HepG2 (cell line): Measurements from ENCODE around the gene TMEM256. TPM values are rescaled to one million over a fixed set of nuclear protein-coding genes. Genes with fewer than 3 reads are reported as not detected.

Experiments
- ATF7 ChIP-seq, 2 experiments: fragments of 450-650 bp in 1 of 2; sonication (generic) in 1 of 2; formaldehyde crosslinking in 1 of 2; IDR thresholded peaks; 2 replicates each; pipeline versions ENCODE4 v1.4.0 to v1.6.1; 2016 to 2020; ENCODE audit warnings: antibody characterized with exemption in 1 of 2, mild to moderate bottlenecking in 1 of 2, missing genetic modification reagents in 1 of 2
- CENPT ChIP-seq: sonication (generic); formaldehyde crosslinking; IDR thresholded peaks from 2 replicates; pipeline ENCODE4 v1.8.0; 2022; ENCODE audit warnings: low read depth, mild to moderate bottlenecking, moderate library complexity, missing genetic modification reagents
- HMG20A ChIP-seq: IDR thresholded peaks from 2 replicates; pipeline ENCODE4 v1.6.1; 2016; ENCODE audit warnings: borderline replicate concordance
- MXD4 ChIP-seq: IDR thresholded peaks from 2 replicates; pipeline ENCODE4 v1.6.1; 2016; ENCODE audit warnings: mild to moderate bottlenecking, missing biosample characterization, missing genetic modification reagents
- PATZ1 ChIP-seq: sonication (generic); formaldehyde crosslinking; IDR thresholded peaks from 2 replicates; pipeline ENCODE4 v1.4.0; 2020; ENCODE audit warnings: missing genetic modification reagents
- PCBP1 ChIP-seq: fragments of 200-400 bp; formaldehyde crosslinking; IDR thresholded peaks from 2 replicates; pipeline ENCODE4 v1.6.1; 2017; ENCODE audit warnings: mild to moderate bottlenecking, low read depth, low read length, borderline replicate concordance
- POGK ChIP-seq: sonication (generic); formaldehyde crosslinking; conservative IDR thresholded peaks from 2 replicates; pipeline ENCODE4 v1.8.0; 2022; ENCODE audit warnings: mild to moderate bottlenecking, moderate library complexity, missing genetic modification reagents
- RCOR2 ChIP-seq: IDR thresholded peaks from 2 replicates; pipeline ENCODE4 v1.6.1; 2016; ENCODE audit warnings: missing biosample characterization, missing genetic modification reagents
- RFX3 ChIP-seq: IDR thresholded peaks from 2 replicates; pipeline ENCODE4 v1.6.1; 2016; ENCODE audit warnings: missing biosample characterization, missing genetic modification reagents
- THAP8 ChIP-seq: sonication (generic); formaldehyde crosslinking; IDR thresholded peaks from 2 replicates; pipeline ENCODE4 v1.5.1; 2020; ENCODE audit warnings: missing genetic modification reagents, mild to moderate bottlenecking, borderline replicate concordance
- ZBTB4 ChIP-seq: sonication (generic); formaldehyde crosslinking; IDR thresholded peaks from 2 replicates; pipeline ENCODE4 v1.4.0; 2020; ENCODE audit warnings: missing genetic modification reagents, mild to moderate bottlenecking, borderline replicate concordance
- ZNF260 ChIP-seq: sonication (generic); formaldehyde crosslinking; IDR thresholded peaks from 2 replicates; pipeline ENCODE4 v1.4.0; 2020; ENCODE audit warnings: missing genetic modification reagents, low read depth, mild to moderate bottlenecking, borderline replicate concordance
- ZNF263 ChIP-seq: sonication (generic); formaldehyde crosslinking; IDR thresholded peaks from 2 replicates; pipeline ENCODE4 v1.4.0; 2020; ENCODE audit warnings: missing genetic modification reagents
- ZNF451 ChIP-seq: sonication (generic); formaldehyde crosslinking; IDR thresholded peaks from 2 replicates; pipeline ENCODE4 v1.5.0; 2020; ENCODE audit warnings: mild to moderate bottlenecking, missing genetic modification reagents
- ZNF484 ChIP-seq: sonication (generic); formaldehyde crosslinking; IDR thresholded peaks from 2 replicates; pipeline ENCODE4 v1.5.1; 2020; ENCODE audit warnings: mild to moderate bottlenecking, low read depth, missing genetic modification reagents, borderline replicate concordance
- ZNF510 ChIP-seq: sonication (generic); formaldehyde crosslinking; IDR thresholded peaks from 2 replicates; pipeline ENCODE4 v1.4.0; 2020; ENCODE audit warnings: low read depth, mild to moderate bottlenecking, missing genetic modification reagents
- ZNF598 ChIP-seq: sonication (generic); formaldehyde crosslinking; IDR thresholded peaks from 2 replicates; pipeline ENCODE4 v1.5.1; 2020; ENCODE audit warnings: mild to moderate bottlenecking, missing genetic modification reagents, borderline replicate concordance
- ZSCAN20 ChIP-seq: sonication (generic); formaldehyde crosslinking; IDR thresholded peaks from 2 replicates; pipeline ENCODE4 v1.4.0; 2020; ENCODE audit warnings: missing genetic modification reagents, mild to moderate bottlenecking, borderline replicate concordance
- polyA plus RNA-seq, 8 experiments: library from polyadenylated mRNA; depleted of rRNA in 3 of 8; stranded (reverse) in 7 of 8; unstranded in 1 of 8; fragments of >200 nt; fragmentation: Illumina TruSeq in 4 of 8; extraction: Trizol in 4 of 8; gene quantifications; 2 replicates each; pipeline versions ENCODE4 v1.2.1 to v1.2.3, GENCODE V29; 2011 to 2016; ENCODE audit warnings: low read depth in 4 of 8, missing spikeins in 1 of 8, mixed read lengths in 1 of 8; ENCODE audit not compliant: insufficient read depth in 1 of 8
- total RNA-seq, 5 experiments: library from RNA; depleted of rRNA; stranded (reverse); fragments of >200 nt; fragmentation: Illumina TruSeq; extraction: Trizol; gene quantifications; 2 replicates each; pipeline ENCODE4 v1.2.3, GENCODE V29; 2016; ENCODE audit warnings: low read depth in 1 of 5

TMEM256 gene
- total and polyA plus RNA-seq, 2 of the 13 experiments (the other 11 are each of a cell fraction or from before 2014, with no cell fraction given): 231 to 252 TPM

GRCh38 chr17:7444682-7445618 lies 41.1 kb upstream of the TMEM256 start, which contains the start of gene CHRNB1 (continued):
- TF ChIP-seq POGK (CRISPR knock-in tag) (peak; percentile 69; the same call in 1 of the 2 replicates), RCOR2 (CRISPR knock-in tag) (no peak), ATF7 (IDR thresholded peaks at IDR 0.05) (no peak), ATF7 (CRISPR knock-in tag; IDR thresholded peaks at IDR 0.05) (peak; percentile 60; the same call in 1 of the 2 replicates), THAP8 (CRISPR knock-in tag) (no peak), ZBTB4 (CRISPR knock-in tag) (peak; percentile 39; the same call in 1 of the 2 replicates), ZSCAN20 (peak; percentile 27; the same call in 1 of the 2 replicates), ZNF260 (CRISPR knock-in tag) (no peak), ZNF598 (CRISPR knock-in tag) (0 out of 2 replicates have a peak, but pooled peaks have one; percentile 29), RFX3 (no peak), CENPT (CRISPR knock-in tag) (no peak), PATZ1 (peak; percentile 83), HMG20A (CRISPR knock-in tag) (no peak), ZNF263 (CRISPR knock-in tag) (no peak), ZNF510 (no peak), PCBP1 (0 out of 2 replicates have a peak, but pooled peaks have one; percentile 51), ZNF451 (CRISPR knock-in tag) (peak; percentile 67; the same call in 1 of the 2 replicates), MXD4 (CRISPR knock-in tag) (0 out of 2 replicates have a peak, but pooled peaks have one; percentile 58), ZNF484 (CRISPR knock-in tag) (peak; percentile 21; the same call in 1 of the 2 replicates)
